GM23338 (cell line): ENCODE measurements around the gene KCNJ6. TPM values are rescaled to one million over a fixed set of nuclear protein-coding genes. Genes with fewer than 3 reads are reported as not detected.

Experiments
- ATAC-seq: fragments of 200-7000 bp; cut with Tn5 transposase; 3 replicates; pipeline ENCODE4 v1.9.1; 2020
- DNase-seq: peaks from one replicate; pipeline ENCODE4 v3.0.0-alpha.2; 2015; ENCODE audit warnings: low spot score
- H2AFZ ChIP-seq: fragments of 200-600 bp; sonication (generic); 2 replicates; pipeline ENCODE4 v1.8.0; 2016; ENCODE audit warnings: antibody characterized with exemption, mild to moderate bottlenecking, moderate library complexity
- H3F3A ChIP-seq: fragments of 200-600 bp; sonication (generic); replicated peaks from 2 replicates; pipeline ENCODE4 v1.8.0; 2017; ENCODE audit warnings: antibody characterized with exemption, mixed run types, low read depth
- H3K27ac ChIP-seq: fragments of 200-600 bp; sonication (generic); 2 replicates; pipeline ENCODE4 v1.6.1; 2016; ENCODE audit warnings: low read depth
- H3K27me3 ChIP-seq: fragments of 200-600 bp; sonication (generic); 2 replicates; pipeline ENCODE4 v1.8.0; 2016; ENCODE audit warnings: mild to moderate bottlenecking, mixed run types, moderate library complexity; ENCODE audit not compliant: insufficient read depth
- H3K36me3 ChIP-seq: fragments of 200-600 bp; sonication (generic); 2 replicates; pipeline ENCODE4 v1.8.0; 2016; ENCODE audit warnings: mild to moderate bottlenecking; ENCODE audit not compliant: insufficient read depth
- H3K4me1 ChIP-seq: fragments of 200-600 bp; sonication (generic); 2 replicates; pipeline ENCODE4 v1.8.0; 2016; ENCODE audit warnings: mild to moderate bottlenecking, moderate library complexity; ENCODE audit not compliant: insufficient read depth
- H3K4me2 ChIP-seq: fragments of 200-600 bp; sonication (generic); 2 replicates; pipeline ENCODE4 v1.7.1; 2017; ENCODE audit warnings: mixed run types
- H3K4me3 ChIP-seq: fragments of 200-600 bp; sonication (generic); 2 replicates; pipeline ENCODE4 v1.6.1; 2016; ENCODE audit warnings: mixed run types
- H3K79me2 ChIP-seq: fragments of 200-600 bp; sonication (generic); replicated peaks from 2 replicates; pipeline ENCODE4 v1.8.0; 2017; ENCODE audit warnings: mild to moderate bottlenecking; ENCODE audit not compliant: insufficient read depth
- H3K9me2 ChIP-seq: fragments of 200-600 bp; sonication (generic); 2 replicates; pipeline ENCODE4 v1.8.0; 2017; ENCODE audit not compliant: insufficient read depth
- H4K20me1 ChIP-seq: fragments of 200-600 bp; sonication (generic); replicated peaks from 2 replicates; pipeline ENCODE4 v1.8.0; 2017; ENCODE audit warnings: mild to moderate bottlenecking; ENCODE audit not compliant: insufficient read depth
- H3K27ac Mint-ChIP-seq: 2 replicates; pipeline ENCODE4 v1.8.0; 2020; ENCODE audit warnings: inconsistent platforms, mild to moderate bottlenecking, moderate library complexity, mixed read lengths
- H3K27me3 Mint-ChIP-seq: 3 replicates; pipeline ENCODE4 v1.8.0; 2022; ENCODE audit warnings: low read depth, mild to moderate bottlenecking, moderate library complexity, mixed read lengths, inconsistent platforms; ENCODE audit not compliant: insufficient read depth, poor library complexity
- H3K36me3 Mint-ChIP-seq: 3 replicates; pipeline ENCODE4 v1.8.0; 2021; ENCODE audit warnings: low read depth, mild to moderate bottlenecking, inconsistent platforms, moderate library complexity, mixed read lengths
- H3K4me1 Mint-ChIP-seq: 3 replicates; pipeline ENCODE4 v1.8.0; 2020; ENCODE audit warnings: mild to moderate bottlenecking, inconsistent platforms, mixed read lengths
- H3K4me3 Mint-ChIP-seq: 3 replicates; pipeline ENCODE4 v1.8.0; 2021; ENCODE audit warnings: moderate library complexity, mild to moderate bottlenecking, inconsistent platforms, mixed read lengths
- H3K9me3 Mint-ChIP-seq: 3 replicates; pipeline ENCODE4 v1.8.0; 2020; ENCODE audit warnings: moderate library complexity, mild to moderate bottlenecking, inconsistent platforms, mixed read lengths
- CREB1 ChIP-seq: fragments of 250-450 bp; sonication (Bioruptor Pico); IDR thresholded peaks from 2 replicates; pipeline ENCODE4 v1.5.0; 2020; ENCODE audit warnings: low read depth, mild to moderate bottlenecking, moderate library complexity
- CTCF ChIP-seq, 2 experiments: fragments of 200-600 bp in 1 of 2; sonication (generic) in 1 of 2; conservative IDR thresholded peaks; 2 replicates each; pipeline versions ENCODE4 v1.5.1 to v1.6.1; 2016 to 2017; ENCODE audit warnings: antibody characterized with exemption in 2 of 2, low read depth in 2 of 2, mild to moderate bottlenecking in 2 of 2, moderate library complexity in 1 of 2
- ETS1 ChIP-seq: IDR thresholded peaks from 2 replicates; pipeline ENCODE4 v1.6.1; 2016; ENCODE audit warnings: antibody characterized with exemption
- EZH2 ChIP-seq: fragments of 200-600 bp; sonication (generic); IDR thresholded peaks from one replicate; pipeline ENCODE4 v1.8.0; 2017; ENCODE audit warnings: antibody characterized with exemption, mild to moderate bottlenecking, low read depth; ENCODE audit not compliant: unreplicated experiment
- EZH2phosphoT487 ChIP-seq: fragments of 200-600 bp; sonication (generic); IDR thresholded peaks from one replicate; pipeline ENCODE4 v1.8.1; 2018; ENCODE audit warnings: antibody characterized with exemption; ENCODE audit not compliant: unreplicated experiment
- JUNB ChIP-seq: IDR thresholded peaks from one replicate; pipeline ENCODE4 v1.6.1; 2016; ENCODE audit warnings: antibody characterized with exemption; ENCODE audit not compliant: unreplicated experiment
- NANOG ChIP-seq: IDR thresholded peaks from 2 replicates; pipeline ENCODE4 v1.6.1; 2016; ENCODE audit warnings: antibody characterized with exemption, borderline replicate concordance
- POLR2AphosphoS5 ChIP-seq: IDR thresholded peaks from 2 replicates; pipeline ENCODE4 v1.6.1; 2016; ENCODE audit warnings: antibody characterized with exemption, low read depth
- REST ChIP-seq: IDR thresholded peaks from one replicate; pipeline ENCODE4 v1.6.1; 2018; ENCODE audit warnings: antibody characterized with exemption; ENCODE audit not compliant: unreplicated experiment
- STAT1 ChIP-seq: IDR thresholded peaks from one replicate; pipeline ENCODE4 v1.6.1; 2016; ENCODE audit warnings: antibody characterized with exemption; ENCODE audit not compliant: unreplicated experiment
- ZNF114 ChIP-seq: fragments of 250-450 bp; sonication (Bioruptor Pico); IDR thresholded peaks from 2 replicates; pipeline ENCODE4 v1.5.0; 2020; ENCODE audit warnings: mild to moderate bottlenecking, moderate library complexity
- ZNF331 ChIP-seq: fragments of 250-450 bp; sonication (Bioruptor Pico); IDR thresholded peaks from 2 replicates; pipeline ENCODE4 v1.5.0; 2020; ENCODE audit warnings: low read depth, mild to moderate bottlenecking, moderate library complexity
- ZNF462 ChIP-seq: fragments of 250-450 bp; sonication (Bioruptor Pico); IDR thresholded peaks from 2 replicates; pipeline ENCODE4 v1.5.0; 2020; ENCODE audit warnings: mild to moderate bottlenecking, moderate library complexity
- polyA plus RNA-seq: library from polyadenylated mRNA; unstranded; fragments of >200 nt; fragmentation: Nextera tagmentation; extraction: Ambion mirVana; gene quantifications from 2 replicates; pipeline ENCODE4 v1.2.1, GENCODE V29; 2016
- total RNA-seq: library from RNA; depleted of rRNA; stranded (reverse); fragments of >200 nt; shearing (Covaris generic); gene quantifications from 2 replicates; pipeline ENCODE4 v1.2.3, GENCODE V29; 2014

The KCNJ6 gene
- total and polyA plus RNA-seq, 2 experiments from 2014 or later: 0.48 to 0.52 TPM

GRCh38 chr21:37819372-37819771 lies 96.9 kb downstream of the KCNJ6 start:
- H3K4me1 Mint-ChIP-seq: peaks cover 26% of the 10 kb centered on the region
- H4K20me1 ChIP-seq: no peaks in the 10 kb centered on the region
- no peak; the same call in 2 of the 3 replicates for ATAC-seq
- H3K4me3 ChIP-seq: no peak overlapping the region
- peak overlapping the region; percentile 83 for H3K27ac Mint-ChIP-seq
- no peak for DNase-seq
- H3K4me1 ChIP-seq: peaks cover 30% of the 10 kb centered on the region
- H3K27me3 ChIP-seq: no peaks in the 10 kb centered on the region
- TF ChIP-seq ETS1 (no peak), EZH2phosphoT487 (no peak), CREB1 (CRISPR knock-in tag) (no peak), ZNF331 (no peak), JUNB (no peak), REST (no peak), POLR2AphosphoS5 (no peak), STAT1 (no peak), CTCF (conservative IDR thresholded peaks at IDR 0.05; ENCODE audit: low read depth in 2 of 2) (no peak), NANOG (no peak), ZNF114 (no peak), ZNF462 (CRISPR knock-in tag) (no peak), EZH2 (no peak)
- H3K9me3 Mint-ChIP-seq: no peaks in the 10 kb centered on the region; the same call in 2 of the 3 replicates
- no peaks in the 10 kb centered on the region for H3K36me3 ChIP-seq
- no peaks in the 10 kb centered on the region for H3K36me3 Mint-ChIP-seq
- no peak overlapping the region for H3K4me3 Mint-ChIP-seq
- H3K27ac ChIP-seq: no peak overlapping the region
- H2AFZ ChIP-seq: no peak overlapping the region
- no peaks in the 10 kb centered on the region for H3K79me2 ChIP-seq
- no peaks in the 10 kb centered on the region for H3K9me2 ChIP-seq
- H3F3A ChIP-seq: no peaks in the 10 kb centered on the region
- peak overlapping the region; percentile 17; the same call in 1 of the 2 replicates for H3K4me2 ChIP-seq
- peaks cover 5% of the 10 kb centered on the region for H3K27me3 Mint-ChIP-seq
